Body of pancreas (tissue), 4 donors: ENCODE results near the gene JMJD7. TPM values are rescaled to one million over a fixed set of nuclear protein-coding genes. Genes with fewer than 3 reads are reported as not detected.

ENCODE experiments used
- ATAC-seq: fragments of 150-250 bp; one replicate; pipeline ENCODE4 v1.9.1; 2016
- DNase-seq, 4 donors: peaks; one replicate each; pipeline ENCODE4 v3.0.0-alpha.2; 2019
- H3K27ac ChIP-seq, 4 donors: fragments of 200-600 bp; sonication (generic); 1 replicate in 3 of 4; 2 replicates in 1 of 4; pipeline versions ENCODE4 v1.5.1 to v1.6.1; 2016 to 2019; ENCODE audit warnings: mild to moderate bottlenecking in 1 of 4, mixed read lengths in 1 of 4, moderate library complexity in 1 of 4
- H3K27me3 ChIP-seq, 2 donors: fragments of 200-600 bp; sonication (generic); one replicate each; pipeline ENCODE4 v1.6.0; 2016; ENCODE audit warnings: mild to moderate bottlenecking in 1 of 2
- H3K36me3 ChIP-seq, 2 donors: fragments of 200-600 bp; sonication (generic); replicated peaks in 1 of 2; 2 replicates each; pipeline ENCODE4 v1.5.1; 2016; ENCODE audit warnings: low read depth in 2 of 2; ENCODE audit not compliant: insufficient read depth in 1 of 2
- H3K4me1 ChIP-seq: fragments of 200-600 bp; sonication (generic); one replicate; pipeline ENCODE4 v1.6.0; 2016
- H3K4me3 ChIP-seq, 2 donors: fragments of 200-600 bp; sonication (generic); 1 replicate in 1 of 2; 2 replicates in 1 of 2; pipeline ENCODE4 v1.5.1; 2016 to 2019
- H3K9me3 ChIP-seq, 3 donors: fragments of 200-600 bp; sonication (generic); 1 replicate in 2 of 3; 2 replicates in 1 of 3; pipeline ENCODE4 v1.5.1; 2016
- CTCF ChIP-seq, 7 experiments: fragments of 450-650 bp in 4 of 7; fragments of 200-600 bp in 3 of 7; sonication (generic) in 3 of 7; IDR thresholded peaks; one replicate each; pipeline ENCODE4 v1.5.1; 2016 to 2019; ENCODE audit warnings: antibody characterized with exemption in 7 of 7
- POLR2A ChIP-seq, 3 donors: fragments of 450-650 bp; IDR thresholded peaks; one replicate each; pipeline ENCODE4 v1.6.1; 2016; ENCODE audit warnings: antibody characterized with exemption in 3 of 3, mild to moderate bottlenecking in 2 of 3
- WGBS, 2 donors: methylation state at CpG; one replicate each; pipeline ENCODE4 v1.1.5; 2017; 5-methylcytosine and 5-hydroxymethylcytosine counted together
- intact Hi-C: fragments of 100-400 bp; cut with DNase I; formaldehyde crosslinking; loops from one replicate; pipeline ENCODE4 v1.15.1; 2023
- total RNA-seq, 2 donors: library from RNA; depleted of rRNA; stranded (reverse); fragments of >200 nt; gene quantifications; one replicate each; pipeline ENCODE4 v1.1.0, GENCODE V29; 2016

JMJD7 gene
- total RNA-seq, 2 donors from 2014 or later = 2.0 to 13.0 TPM

GRCh38 chr15:41842229-41842628, 14.3 kb downstream of the JMJD7 start:
- Histone ChIP-seq H3K4me3 (no peak overlapping the region), H3K36me3 (peaks cover 0 to 13% of the 10 kb centered on the region in 2 donors), H3K9me3 (no peaks in the 10 kb centered on the region), H3K27ac (no peak overlapping the region), H3K27me3 (no peaks in the 10 kb centered on the region), H3K4me1 (peaks cover 10% of the 10 kb centered on the region)
- DNase-seq = no peak
- WGBS, 2 donors = 74 to 86% methylated on average over 8 to 12 of the region's 12 CpGs
- ATAC-seq = no peak
- TF ChIP-seq CTCF (IDR thresholded peaks at IDR 0.05) (no peak), POLR2A (IDR thresholded peaks at IDR 0.05) (no peak)
- intact Hi-C loops = no loop called here

GRCh38 chr15:41843571-41843970, 15.7 kb downstream of the JMJD7 start:
- no peak for DNase-seq
- no peaks in the 10 kb centered on the region for H3K9me3 ChIP-seq
- H3K4me1 ChIP-seq = peaks cover 3% of the 10 kb centered on the region
- no peak overlapping the region for H3K27ac ChIP-seq
- TF ChIP-seq POLR2A (IDR thresholded peaks at IDR 0.05) (no peak), CTCF (IDR thresholded peaks at IDR 0.05) (no peak)
- H3K27me3 ChIP-seq = no peaks in the 10 kb centered on the region
- WGBS, 2 donors = 73 to 80% methylated on average over 6 to 10 of the region's 10 CpGs
- no peak for ATAC-seq
- peaks cover 0 to 19% of the 10 kb centered on the region in 2 donors for H3K36me3 ChIP-seq
- intact Hi-C loops = no loop called here
- H3K4me3 ChIP-seq = no peak overlapping the region

- Histone ChIP-seq H3K27ac (no peak overlapping the region), H3K9me3 (no peaks in the 10 kb centered on the region), H3K4me3 (no peak overlapping the region), H3K27me3 (no peaks in the 10 kb centered on the region), H3K36me3 (peaks cover 0 to 19% of the 10 kb centered on the region in 2 donors), H3K4me1 (peaks cover 6% of the 10 kb centered on the region)
- DNase-seq (no peak), ATAC-seq (no peak)
- TF ChIP-seq POLR2A (IDR thresholded peaks at IDR 0.05) (no peak), CTCF (IDR thresholded peaks at IDR 0.05) (no peak)
- WGBS, 2 donors = 75 to 82% methylated on average over 4 to 12 of the region's 12 CpGs
- intact Hi-C loops = no loop called here
Measured at GRCh38 chr15:41844814-41845213, 16.9 kb downstream of the JMJD7 start.

GRCh38 chr15:41847206-41847605, 19.3 kb downstream of the JMJD7 start:
- DNase-seq = no peak
- 85 to 89% methylated on average over 13 to 14 of the region's 14 CpGs for WGBS, 2 donors

More at GRCh38 chr15:41847206-41847605, 19.3 kb downstream of the JMJD7 start:
- H3K36me3 ChIP-seq = peaks cover 0 to 15% of the 10 kb centered on the region in 2 donors
- H3K27ac ChIP-seq = no peak overlapping the region
- TF ChIP-seq POLR2A (IDR thresholded peaks at IDR 0.05) = no peak
- TF ChIP-seq CTCF (IDR thresholded peaks at IDR 0.05) = no peak
- H3K9me3 ChIP-seq = no peaks in the 10 kb centered on the region
- no peak overlapping the region for H3K4me3 ChIP-seq
- H3K27me3 ChIP-seq = no peaks in the 10 kb centered on the region
- ATAC-seq = no peak
- intact Hi-C loops = no loop called here
- peaks cover 10% of the 10 kb centered on the region for H3K4me1 ChIP-seq
